ENCODE measurements around the gene INIP.

GRCh38 chr9:112753725-112754124 lies 35.8 kb upstream of the INIP start:
- TF ChIP-seq CTCF (conservative IDR thresholded peaks at IDR 0.05; ENCODE audit: low read depth, low read length) (no peak), EZH2 (IDR thresholded peaks at IDR 0.05; ENCODE audit: borderline replicate concordance, low read depth, low read length, poor library complexity, severe bottlenecking) (no peak)

Measured in A673 (cell line).